Prostate gland (tissue), 2 donors: ENCODE data around the gene MRPS6. TPM values are rescaled to one million over a fixed set of nuclear protein-coding genes. Genes with fewer than 3 reads are reported as not detected.

Experiments
- DNase-seq: peaks from one replicate; pipeline ENCODE4 v3.0.0-alpha.2; 2019; ENCODE audit warnings: low spot score
- H3K27ac ChIP-seq, 2 donors: fragments of 200-600 bp; sonication (generic); 2 replicates each; pipeline ENCODE4 v1.5.1; 2017 to 2019
- H3K27me3 ChIP-seq: fragments of 200-600 bp; sonication (generic); replicated peaks from 2 replicates; pipeline ENCODE4 v1.5.1; 2019; ENCODE audit not compliant: insufficient read depth
- H3K36me3 ChIP-seq, 2 donors: fragments of 200-600 bp; sonication (generic); 1 replicate in 1 of 2; 2 replicates in 1 of 2; pipeline versions ENCODE4 v1.5.1 to v1.8.1; 2017 to 2019
- H3K4me1 ChIP-seq: fragments of 200-600 bp; sonication (generic); replicated peaks from 2 replicates; pipeline ENCODE4 v1.5.1; 2019
- H3K4me3 ChIP-seq, 2 donors: fragments of 200-600 bp; sonication (generic); 2 replicates each; pipeline ENCODE4 v1.5.1; 2017 to 2019
- H3K9me3 ChIP-seq: fragments of 200-600 bp; sonication (generic); 2 replicates; pipeline ENCODE4 v1.5.1; 2017
- POLR2A ChIP-seq: fragments of 450-650 bp; IDR thresholded peaks from one replicate; pipeline ENCODE4 v1.6.1; 2016; ENCODE audit warnings: antibody characterized with exemption, mild to moderate bottlenecking
- POLR2AphosphoS5 ChIP-seq: sonication (generic); formaldehyde crosslinking; IDR thresholded peaks from one replicate; pipeline ENCODE4 v1.6.1; 2017; ENCODE audit warnings: antibody characterized with exemption
- WGBS: methylation state at CpG from one replicate; pipeline ENCODE4 v1.1.5; 2018; 5-methylcytosine and 5-hydroxymethylcytosine counted together
- intact Hi-C: fragments of 100-400 bp; cut with DNase I; formaldehyde crosslinking; loops from one replicate; pipeline ENCODE4 v1.14.2; 2022
- total RNA-seq, 2 donors: library from RNA; depleted of rRNA; stranded (reverse); fragments of >200 nt; gene quantifications; one replicate each; pipeline ENCODE4 v1.1.0, GENCODE V29; 2016
- TF ChIP-seq, protein P1 (sequence below), 4 experiments: fragments of 200-600 bp in 2 of 4; fragments of 450-650 bp in 2 of 4; sonication (generic) in 2 of 4; IDR thresholded peaks; 1 replicate in 3 of 4; 2 replicates in 1 of 4; pipeline ENCODE4 v1.5.1; 2016 to 2019; ENCODE audit warnings: antibody characterized with exemption in 4 of 4, mild to moderate bottlenecking in 2 of 4, moderate library complexity in 2 of 4

MRPS6 gene
- total RNA-seq, 2 donors from 2014 or later = 24.9 to 75.8 TPM

DNA sequence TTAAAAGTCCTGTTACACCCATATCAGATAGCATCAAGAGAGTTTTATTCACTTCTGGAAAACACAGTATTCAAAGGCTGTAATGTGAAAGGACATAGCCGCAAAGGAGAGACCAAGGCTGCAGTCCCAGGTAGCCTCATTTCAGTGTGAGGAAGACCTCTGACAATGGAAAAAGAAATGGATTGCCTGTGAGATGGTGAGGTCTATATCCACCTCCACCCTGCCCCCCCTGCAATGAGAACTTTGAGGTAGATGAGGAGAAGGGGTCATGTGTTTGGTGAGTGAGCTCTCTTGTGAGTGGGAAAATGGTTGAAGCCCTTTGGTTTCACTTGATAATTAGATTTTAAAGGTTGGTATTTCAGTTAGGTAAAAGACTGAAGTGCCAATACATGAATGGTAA lies 3.5 kb downstream of the MRPS6 start:
- no peak overlapping the region for H3K4me3 ChIP-seq
- no peak for DNase-seq
- intact Hi-C loops = no loop called here

DNA sequence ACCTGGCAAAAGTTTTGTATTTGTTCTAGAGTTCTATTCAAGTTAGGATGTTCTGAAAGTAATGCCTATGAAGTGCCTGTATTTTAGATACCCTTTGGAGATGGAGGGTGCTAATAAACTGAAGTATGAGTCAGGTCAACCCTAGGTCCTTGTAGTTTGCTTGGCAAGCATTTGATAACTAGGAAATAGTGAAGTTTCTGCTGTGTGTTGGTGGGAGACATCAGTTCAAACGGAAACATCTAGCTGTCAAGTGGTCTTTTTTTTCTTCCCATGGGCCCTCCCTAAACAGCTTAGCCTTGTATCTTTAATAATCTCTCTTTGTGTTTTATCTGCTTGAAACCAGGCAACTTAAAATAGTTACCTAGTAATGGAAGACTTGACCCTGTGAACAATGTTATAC lies 4.5 kb downstream of the MRPS6 start:
- TF ChIP-seq, protein P1, sequence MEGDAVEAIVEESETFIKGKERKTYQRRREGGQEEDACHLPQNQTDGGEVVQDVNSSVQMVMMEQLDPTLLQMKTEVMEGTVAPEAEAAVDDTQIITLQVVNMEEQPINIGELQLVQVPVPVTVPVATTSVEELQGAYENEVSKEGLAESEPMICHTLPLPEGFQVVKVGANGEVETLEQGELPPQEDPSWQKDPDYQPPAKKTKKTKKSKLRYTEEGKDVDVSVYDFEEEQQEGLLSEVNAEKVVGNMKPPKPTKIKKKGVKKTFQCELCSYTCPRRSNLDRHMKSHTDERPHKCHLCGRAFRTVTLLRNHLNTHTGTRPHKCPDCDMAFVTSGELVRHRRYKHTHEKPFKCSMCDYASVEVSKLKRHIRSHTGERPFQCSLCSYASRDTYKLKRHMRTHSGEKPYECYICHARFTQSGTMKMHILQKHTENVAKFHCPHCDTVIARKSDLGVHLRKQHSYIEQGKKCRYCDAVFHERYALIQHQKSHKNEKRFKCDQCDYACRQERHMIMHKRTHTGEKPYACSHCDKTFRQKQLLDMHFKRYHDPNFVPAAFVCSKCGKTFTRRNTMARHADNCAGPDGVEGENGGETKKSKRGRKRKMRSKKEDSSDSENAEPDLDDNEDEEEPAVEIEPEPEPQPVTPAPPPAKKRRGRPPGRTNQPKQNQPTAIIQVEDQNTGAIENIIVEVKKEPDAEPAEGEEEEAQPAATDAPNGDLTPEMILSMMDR (IDR thresholded peaks at IDR 0.05) = no peak
- TF ChIP-seq POLR2AphosphoS5 = no peak
- no peak for TF ChIP-seq POLR2A
- no peak overlapping the region for H3K4me3 ChIP-seq
- intact Hi-C loops = no loop called here
- DNase-seq = no peak
- peaks cover 10% of the 10 kb centered on the region for H3K4me1 ChIP-seq
- no peak overlapping the region for H3K27ac ChIP-seq
- no peaks in the 10 kb centered on the region for H3K9me3 ChIP-seq
- H3K36me3 ChIP-seq = no peaks in the 10 kb centered on the region
- WGBS = 89% methylated on average over 1 of the region's 1 CpG
- no peaks in the 10 kb centered on the region for H3K27me3 ChIP-seq

More for the DNA sequence above, 3.5 kb downstream of the MRPS6 start:
- 97% methylated on average over 1 of the region's 1 CpG for WGBS
- TF ChIP-seq, protein P1 (IDR thresholded peaks at IDR 0.05) = no peak
- TF ChIP-seq POLR2AphosphoS5 = no peak
- TF ChIP-seq POLR2A = no peak
- H3K27ac ChIP-seq = no peak overlapping the region
- H3K4me1 ChIP-seq = peaks cover 10% of the 10 kb centered on the region
- no peaks in the 10 kb centered on the region for H3K9me3 ChIP-seq
- no peaks in the 10 kb centered on the region for H3K27me3 ChIP-seq
- H3K36me3 ChIP-seq = no peaks in the 10 kb centered on the region

DNA sequence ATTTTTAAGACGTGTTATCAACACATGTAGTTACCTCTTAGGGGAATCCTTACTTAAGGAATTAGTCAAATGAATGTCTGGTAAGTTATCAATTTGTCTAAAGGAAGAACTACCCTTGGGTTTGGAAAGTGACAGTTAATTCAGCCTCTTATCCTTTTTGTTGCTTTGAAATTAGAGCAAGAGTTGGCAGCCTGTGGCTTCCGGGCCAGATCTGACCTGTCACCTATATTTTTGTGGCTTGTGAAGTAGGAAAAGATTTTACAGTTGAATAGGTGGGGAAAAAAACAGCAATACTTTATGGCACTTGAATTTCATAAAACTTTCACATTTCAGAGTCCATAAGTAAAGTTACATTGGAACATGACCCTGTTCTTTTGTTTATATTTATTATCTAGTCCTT lies 5.5 kb downstream of the MRPS6 start:
- no peak for DNase-seq
- intact Hi-C loops = no loop called here
- Histone ChIP-seq H3K27ac (no peak overlapping the region), H3K27me3 (no peaks in the 10 kb centered on the region), H3K4me3 (no peak overlapping the region), H3K9me3 (no peaks in the 10 kb centered on the region), H3K4me1 (peaks cover 14% of the 10 kb centered on the region), H3K36me3 (no peaks in the 10 kb centered on the region)
- TF ChIP-seq POLR2A (no peak), POLR2AphosphoS5 (no peak)
- TF ChIP-seq, protein P1 (IDR thresholded peaks at IDR 0.05) = no peak
- WGBS = 51% methylated on average over 2 of the region's 2 CpGs

DNA sequence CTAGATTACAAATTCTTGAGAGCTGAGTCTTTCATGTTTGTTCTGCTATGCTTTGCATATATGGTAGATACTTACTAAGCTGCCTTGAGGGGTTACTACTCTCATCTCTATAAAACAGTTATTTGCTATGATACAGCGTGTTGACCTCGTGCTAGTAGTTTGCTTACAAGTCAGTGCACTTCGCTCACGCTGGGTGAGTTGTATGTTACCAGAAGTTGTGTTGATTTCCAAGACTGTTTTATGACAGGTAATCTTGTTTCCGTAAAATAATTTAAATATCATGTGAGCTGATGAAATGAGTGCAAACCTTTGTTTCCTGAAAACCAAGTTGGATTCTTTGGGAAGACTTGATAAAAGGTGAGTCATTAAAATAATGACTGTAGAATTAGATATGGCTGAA lies 7.3 kb downstream of the MRPS6 start:
- H3K4me3 ChIP-seq = no peak overlapping the region
- no peak for DNase-seq
- H3K27me3 ChIP-seq = no peaks in the 10 kb centered on the region
- intact Hi-C loops = no loop called here
- 94% methylated on average over 5 of the region's 5 CpGs for WGBS
- no peak overlapping the region for H3K27ac ChIP-seq
- no peaks in the 10 kb centered on the region for H3K36me3 ChIP-seq
- peaks cover 4% of the 10 kb centered on the region for H3K4me1 ChIP-seq
- no peaks in the 10 kb centered on the region for H3K9me3 ChIP-seq
- TF ChIP-seq, protein P1 (IDR thresholded peaks at IDR 0.05) = no peak
- no peak for TF ChIP-seq POLR2AphosphoS5
- no peak for TF ChIP-seq POLR2A

DNA sequence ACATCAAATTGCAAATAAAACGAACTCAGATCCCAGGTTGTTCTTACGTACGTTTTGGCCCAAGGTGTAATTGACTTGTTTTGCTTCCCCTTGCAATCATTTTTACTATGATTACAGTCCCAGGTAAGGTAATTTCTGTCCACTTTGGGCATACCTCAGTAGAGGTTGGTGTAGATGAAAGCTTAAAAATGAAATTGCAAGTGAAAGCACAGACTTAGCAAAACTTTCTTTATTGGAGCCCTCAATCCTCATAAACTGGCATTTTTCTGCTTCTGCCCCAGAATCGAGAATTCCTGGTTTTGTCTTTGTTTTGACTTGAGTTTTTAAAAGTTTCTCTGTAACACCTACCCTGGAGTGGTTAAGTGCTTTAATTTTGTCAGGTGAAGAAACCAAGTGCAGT lies 9.4 kb downstream of the MRPS6 start:
- H3K27me3 ChIP-seq = no peaks in the 10 kb centered on the region
- H3K4me1 ChIP-seq = peaks cover 4% of the 10 kb centered on the region
- H3K27ac ChIP-seq = no peak overlapping the region
- TF ChIP-seq, protein P1 (IDR thresholded peaks at IDR 0.05) = no peak
- TF ChIP-seq POLR2AphosphoS5 = no peak
- no peak for TF ChIP-seq POLR2A
- no peaks in the 10 kb centered on the region for H3K9me3 ChIP-seq
- 35% methylated on average over 4 of the region's 4 CpGs for WGBS
- no peak overlapping the region for H3K4me3 ChIP-seq
- DNase-seq = no peak
- no peaks in the 10 kb centered on the region for H3K36me3 ChIP-seq
- intact Hi-C loops = no loop called here
